IMR-90 (cell line): ENCODE results near the gene DPYSL5. TPM values are rescaled to one million over a fixed set of nuclear protein-coding genes. Genes with fewer than 3 reads are reported as not detected.

Source experiments
- ATAC-seq: fragments of 200-7000 bp; cut with Tn5 transposase; 2 replicates; pipeline ENCODE4 v1.9.1; 2020; ENCODE audit warnings: low read depth, mild to moderate bottlenecking, moderate library complexity
- BruUV-seq: library from RNA; stranded (reverse); fragments of 400-500 nt; replicated peaks from 2 replicates; lab custom pipeline; 2021; lab: Mats Ljungman, UMichigan
- CTCF ChIA-PET: fragments of 300-600 bp; formaldehyde crosslinking; extraction: SDS; loops from one replicate; lab custom pipeline; 2021; ENCODE audit warnings: antibody characterized with exemption; lab: Yijun Ruan, JAX
- POLR2A ChIA-PET: fragments of 300-600 bp; sonication (Branson Sonifier 250); formaldehyde crosslinking; loops from one replicate; lab custom pipeline; 2022; ENCODE audit warnings: antibody characterized with exemption; ENCODE audit not compliant: unreplicated experiment; lab: Charles Lee
- DNase-seq: peaks from one replicate; pipeline ENCODE4 v3.0.0; 2013
- H2AFZ ChIP-seq: replicated peaks from 2 replicates; pipeline ENCODE3; 2013; ENCODE audit warnings: low read length, mild to moderate bottlenecking; ENCODE audit not compliant: poor library complexity
- H2AK5ac ChIP-seq: 2 replicates; pipeline ENCODE4 v1.6.1; 2013; ENCODE audit warnings: low read depth, low read length, inconsistent platforms
- H2AK9ac ChIP-seq: replicated peaks from 2 replicates; pipeline ENCODE3; 2013; ENCODE audit warnings: mild to moderate bottlenecking, low read depth, low read length, moderate library complexity; ENCODE audit not compliant: poor library complexity
- H2BK120ac ChIP-seq: 2 replicates; pipeline ENCODE4 v1.6.1; 2013; ENCODE audit warnings: low read depth, low read length, inconsistent platforms
- H2BK15ac ChIP-seq: 3 replicates; pipeline ENCODE4 v1.6.1; 2013; ENCODE audit warnings: low read depth, low read length, inconsistent platforms
- H2BK20ac ChIP-seq: 2 replicates; pipeline ENCODE4 v1.6.1; 2013; ENCODE audit warnings: low read depth, mild to moderate bottlenecking, inconsistent platforms, low read length, moderate library complexity
- H2BK5ac ChIP-seq: 2 replicates; pipeline ENCODE4 v1.6.1; 2013; ENCODE audit warnings: mild to moderate bottlenecking, low read depth, low read length, inconsistent platforms; ENCODE audit not compliant: poor library complexity, severe bottlenecking
- H3K14ac ChIP-seq: replicated peaks from 2 replicates; pipeline ENCODE4 v1.6.1; 2013; ENCODE audit warnings: low read depth, low read length, inconsistent platforms
- H3K18ac ChIP-seq: 2 replicates; pipeline ENCODE4 v1.6.1; 2013; ENCODE audit warnings: low read depth, low read length, control low read depth
- H3K23ac ChIP-seq: 2 replicates; pipeline ENCODE4 v1.6.1; 2013; ENCODE audit warnings: low read depth, low read length, inconsistent platforms
- H3K27ac ChIP-seq: 2 replicates; pipeline ENCODE4 v1.5.1; 2013; ENCODE audit warnings: mild to moderate bottlenecking, control low read depth, low read length; ENCODE audit not compliant: insufficient read depth
- H3K27me3 ChIP-seq: 2 replicates; pipeline ENCODE4 v1.6.1; 2013; ENCODE audit warnings: low read length; ENCODE audit not compliant: control insufficient read depth, insufficient read depth
- H3K36me3 ChIP-seq: 2 replicates; pipeline ENCODE4 v1.6.1; 2013; ENCODE audit warnings: low read length, mixed read lengths; ENCODE audit not compliant: control insufficient read depth, insufficient read depth
- H3K4ac ChIP-seq: 2 replicates; pipeline ENCODE4 v1.6.1; 2013; ENCODE audit warnings: low read depth, low read length, inconsistent platforms
- H3K4me1 ChIP-seq: 2 replicates; pipeline ENCODE4 v1.6.1; 2013; ENCODE audit warnings: low read length, mixed read lengths; ENCODE audit not compliant: control insufficient read depth, insufficient read depth
- H3K4me2 ChIP-seq: 2 replicates; pipeline ENCODE4 v1.6.1; 2013; ENCODE audit warnings: low read depth, mild to moderate bottlenecking, control low read depth, low read length, moderate library complexity
- H3K4me3 ChIP-seq: 2 replicates; pipeline ENCODE4 v1.5.1; 2013; ENCODE audit warnings: low read depth, mild to moderate bottlenecking, control low read depth, low read length, moderate library complexity; ENCODE audit not compliant: insufficient read depth
- H3K56ac ChIP-seq: 2 replicates; pipeline ENCODE4 v1.6.1; 2013; ENCODE audit warnings: low read length, inconsistent platforms; ENCODE audit not compliant: insufficient read depth; ENCODE audit errors: extremely low read depth
- H3K79me1 ChIP-seq, 2 experiments: 2 replicates each; pipeline ENCODE4 v1.6.1; 2013; ENCODE audit warnings: low read length in 2 of 2, inconsistent platforms in 1 of 2, low read depth in 1 of 2
- H3K9ac ChIP-seq: 2 replicates; pipeline ENCODE4 v1.6.1; 2013; ENCODE audit warnings: low read depth, low read length, control low read depth
- H3K9me1 ChIP-seq: 2 replicates; pipeline ENCODE4 v1.6.1; 2013; ENCODE audit warnings: low read length, inconsistent platforms; ENCODE audit not compliant: insufficient read depth
- H3K9me3 ChIP-seq: 2 replicates; pipeline ENCODE4 v1.6.1; 2013; ENCODE audit warnings: low read length; ENCODE audit not compliant: control insufficient read depth, insufficient read depth
- H4K20me1 ChIP-seq: 2 replicates; pipeline ENCODE4 v1.6.1; 2013; ENCODE audit warnings: low read length, inconsistent platforms; ENCODE audit not compliant: insufficient read depth
- H4K5ac ChIP-seq: 2 replicates; pipeline ENCODE4 v1.6.1; 2013; ENCODE audit warnings: mild to moderate bottlenecking, low read depth, low read length, control low read depth
- H4K8ac ChIP-seq, 2 experiments: 2 replicates each; pipeline ENCODE4 v1.6.1; 2013; ENCODE audit warnings: low read depth in 2 of 2, low read length in 2 of 2, control low read depth in 1 of 2, inconsistent platforms in 1 of 2
- H4K91ac ChIP-seq: 2 replicates; pipeline ENCODE4 v1.6.1; 2013; ENCODE audit warnings: low read depth, low read length, inconsistent platforms; ENCODE audit not compliant: insufficient read depth
- POLR2A ChIP-seq: IDR thresholded peaks from 2 replicates; pipeline ENCODE4 v1.6.1; 2012; ENCODE audit warnings: mild to moderate bottlenecking, low read depth, low read length
- RCOR1 ChIP-seq: IDR thresholded peaks from 2 replicates; pipeline ENCODE4 v1.6.1; 2012; ENCODE audit warnings: mild to moderate bottlenecking, low read length, improper control_type of control experiment; ENCODE audit not compliant: insufficient replicate concordance
- SMC3 ChIP-seq: fragments of 150-350 bp; IDR thresholded peaks from 2 replicates; pipeline ENCODE4 v1.6.1; 2016; ENCODE audit warnings: low read depth, mild to moderate bottlenecking, antibody characterized with exemption, low read length, moderate library complexity
- USF2 ChIP-seq: fragments of 150-350 bp; IDR thresholded peaks from 2 replicates; pipeline ENCODE4 v1.6.1; 2017; ENCODE audit warnings: mild to moderate bottlenecking, antibody characterized with exemption, low read length, low read depth
- WGBS, 2 experiments: methylation state at CpG; one replicate each; pipeline versions ENCODE4 v1.1.5 to v1.1.7; 2013; ENCODE audit warnings: missing lambda C conversion rate in 2 of 2; ENCODE audit not compliant: insufficient read length in 1 of 2; ENCODE audit errors: extremely low coverage in 2 of 2; 5-methylcytosine and 5-hydroxymethylcytosine counted together
- dilution Hi-C: fragments of 300-500 bp; cut with HindIII; formaldehyde crosslinking; loops from one replicate; pipeline ENCODE4 v1.14.3; 2018; ENCODE audit warnings: low sequenced_read_pairs; ENCODE audit not compliant: unreplicated experiment
- in situ Hi-C: fragments of 300-500 bp; cut with MboI; formaldehyde crosslinking; loops from 3 replicates; pipeline ENCODE4 v1.14.3; 2019; ENCODE audit warnings: low sequenced_read_pairs, inconsistent platforms, mixed read lengths
- intact Hi-C: fragments of 100-400 bp; cut with micrococcal nuclease; formaldehyde crosslinking; loops from 2 replicates; pipeline ENCODE4 v1.10.0; 2022
- polyA plus RNA-seq, 3 experiments: library from polyadenylated mRNA; depleted of rRNA; stranded (reverse); fragments of >200 nt; gene quantifications; 2 replicates each; pipeline ENCODE4 v1.2.3, GENCODE V29; 2012; ENCODE audit warnings: low replicate concordance in 1 of 3
- total RNA-seq: library from RNA; depleted of rRNA; stranded (reverse); fragments of >200 nt; gene quantifications from 2 replicates; pipeline ENCODE4 v1.2.3, GENCODE V29; 2012

The DPYSL5 gene
- total and polyA plus RNA-seq, 2 of the 4 experiments (the other 2 are of a cell fraction): not detected

GRCh38 chr2:26873286-26873983 lies 25.5 kb downstream of the DPYSL5 start:
- H2AK9ac ChIP-seq: no peak overlapping the region
- no peak overlapping the region for H3K4me2 ChIP-seq
- WGBS, 2 experiments: no CpG with 5 or more reads among the region's 6 CpGs
- H3K79me1 ChIP-seq: no peaks in the 10 kb centered on the region
- H2BK20ac ChIP-seq: no peak overlapping the region
- dilution Hi-C loops (no loop called here), in situ Hi-C loops (no loop called here), intact Hi-C loops (no loop called here)
- no peak overlapping the region for H4K91ac ChIP-seq
- ChIA-PET CTCF (no interaction called here), POLR2A (no interaction called here)
- no peak overlapping the region for H3K9ac ChIP-seq
- peaks cover 20% of the 10 kb centered on the region for H3K27me3 ChIP-seq
- H3K18ac ChIP-seq: no peak overlapping the region
- H3K23ac ChIP-seq: no peak overlapping the region
- H3K36me3 ChIP-seq: no peaks in the 10 kb centered on the region
- no peak overlapping the region for H3K27ac ChIP-seq
- no peak overlapping the region for H3K56ac ChIP-seq
- H2BK120ac ChIP-seq: no peak overlapping the region
- H3K14ac ChIP-seq: no peak overlapping the region
- no peaks in the 10 kb centered on the region for H3K4me1 ChIP-seq
- no peak overlapping the region for H3K4ac ChIP-seq
- TF ChIP-seq SMC3 (no peak), POLR2A (no peak), RCOR1 (no peak), USF2 (no peak)
- no peak overlapping the region for H4K8ac ChIP-seq
- H4K5ac ChIP-seq: no peak overlapping the region
- H2AFZ ChIP-seq: no peak overlapping the region
- H3K9me1 ChIP-seq: 0 out of 2 replicates have a peak, but pooled peaks cover 6% of the 10 kb centered on the region
- DNase-seq: no peak
- H3K4me3 ChIP-seq: no peak overlapping the region
- H3K9me3 ChIP-seq: no peaks in the 10 kb centered on the region
- BruUV-seq: no TSS peak
- no peak for ATAC-seq
- no peaks in the 10 kb centered on the region for H4K20me1 ChIP-seq
- no peak overlapping the region for H2AK5ac ChIP-seq
- H2BK5ac ChIP-seq: no peak overlapping the region
- no peak overlapping the region for H2BK15ac ChIP-seq
